Adipocyte (in vitro differentiated cells): ENCODE measurements around the gene GLIS1.
A peak's percentile ranks its signal among the peaks of the same experiment; 100 is the strongest.

Source experiments
- DNase-seq: peaks from one replicate; pipeline ENCODE4 v3.0.0-alpha.2; 2015; ENCODE audit warnings: low read depth
- H3K27me3 ChIP-seq: replicated peaks from 2 replicates; pipeline ENCODE4 v1.7.0; 2013; ENCODE audit warnings: mild to moderate bottlenecking, low read length, moderate library complexity; ENCODE audit not compliant: control insufficient read depth, insufficient read depth
- H3K36me3 ChIP-seq: 2 replicates; pipeline ENCODE4 v1.7.0; 2013; ENCODE audit warnings: low read length, mild to moderate bottlenecking, moderate library complexity; ENCODE audit not compliant: control insufficient read depth, insufficient read depth, severe bottlenecking
- H3K4me1 ChIP-seq: 2 replicates; pipeline ENCODE4 v1.7.0; 2013; ENCODE audit warnings: mild to moderate bottlenecking, low read length, moderate library complexity; ENCODE audit not compliant: control insufficient read depth, insufficient read depth
- H3K4me3 ChIP-seq: 2 replicates; pipeline ENCODE4 v1.7.0; 2013; ENCODE audit warnings: mild to moderate bottlenecking, low read length, moderate library complexity
- H3K9ac ChIP-seq: 2 replicates; pipeline ENCODE4 v1.7.0; 2013; ENCODE audit warnings: mild to moderate bottlenecking, low read length, moderate library complexity
- H3K9me3 ChIP-seq: 2 replicates; pipeline ENCODE4 v1.7.0; 2013; ENCODE audit warnings: mild to moderate bottlenecking, low read length, moderate library complexity; ENCODE audit not compliant: control insufficient read depth

The GLIS1 gene

GRCh38 chr1:53739109-53739681 is at the start of gene GLIS1:
Gene GLIS1 (minus strand): TSS chr1:53739164. CDS start chr1:53738064, 1,100 bp downstream.
- peak; percentile 97 for DNase-seq
- peaks cover 9% of the 10 kb centered on the region for H3K9me3 ChIP-seq
- H3K27me3 ChIP-seq = no peaks in the 10 kb centered on the region
- H3K9ac ChIP-seq = peak within 1 kb of the TSS; percentile 79
- H3K36me3 ChIP-seq = no peaks in the 10 kb centered on the region
- H3K4me1 ChIP-seq = peaks cover 24% of the 10 kb centered on the region
- peak within 1 kb of the TSS; percentile 85 for H3K4me3 ChIP-seq

DNA sequence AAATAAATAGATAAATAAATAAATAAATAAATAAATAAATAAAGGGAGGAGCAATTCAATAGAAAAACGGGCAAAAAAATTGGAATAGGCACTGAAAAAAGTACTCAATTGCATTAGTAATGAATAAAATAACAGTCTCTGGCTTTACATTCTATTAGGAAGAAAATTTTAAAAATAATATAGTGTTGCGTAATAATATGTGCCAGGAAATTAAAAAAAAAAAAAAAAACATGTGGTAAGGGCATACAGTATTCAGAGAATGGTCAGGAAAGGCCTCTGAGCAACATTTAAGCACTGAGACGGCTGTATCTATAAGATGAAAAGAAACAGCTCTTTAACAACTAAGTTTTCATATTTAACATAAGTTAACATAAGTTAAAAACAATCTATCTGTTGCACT is 48.7 kb upstream of the GLIS1 start:
- H3K27me3 ChIP-seq = no peaks in the 10 kb centered on the region
- no peak overlapping the region for H3K9ac ChIP-seq
- no peaks in the 10 kb centered on the region for H3K9me3 ChIP-seq
- DNase-seq = peak; percentile 11
- no peaks in the 10 kb centered on the region for H3K4me1 ChIP-seq
- H3K4me3 ChIP-seq = no peak overlapping the region
- peaks cover 28% of the 10 kb centered on the region for H3K36me3 ChIP-seq

- Histone ChIP-seq H3K36me3 (peaks cover 22% of the 10 kb centered on the region), H3K4me1 (peaks cover 13% of the 10 kb centered on the region), H3K9me3 (no peaks in the 10 kb centered on the region), H3K9ac (no peak overlapping the region), H3K4me3 (no peak overlapping the region), H3K27me3 (no peaks in the 10 kb centered on the region)
- no peak for DNase-seq
These were observed 44.1 kb upstream of the GLIS1 start for GRCh38 chr1:53783056-53783455.

DNA sequence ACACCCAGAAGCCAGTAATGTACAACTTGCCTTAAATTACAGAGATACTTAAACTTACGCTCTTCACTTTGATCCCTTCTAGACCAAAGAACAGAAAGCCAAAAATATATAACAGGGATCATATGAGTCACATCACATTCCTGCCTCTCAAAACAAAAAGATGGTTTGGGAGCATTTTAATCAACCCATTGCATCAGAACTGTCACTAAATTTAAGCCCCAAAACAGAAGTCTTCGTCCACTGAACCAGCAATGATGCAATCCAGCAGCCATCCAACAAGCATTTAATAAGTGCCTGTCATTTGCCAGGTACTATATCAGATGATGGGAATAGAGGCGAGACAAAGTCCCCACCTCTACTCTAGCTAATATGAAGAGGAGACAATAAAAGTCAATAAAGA is 42.7 kb upstream of the GLIS1 start:
- peak; percentile 82 for DNase-seq
- Histone ChIP-seq H3K4me1 (peaks cover 13% of the 10 kb centered on the region), H3K9me3 (no peaks in the 10 kb centered on the region), H3K9ac (no peak overlapping the region), H3K27me3 (no peaks in the 10 kb centered on the region), H3K4me3 (peak overlapping the region; percentile 14), H3K36me3 (peaks cover 24% of the 10 kb centered on the region)

DNA sequence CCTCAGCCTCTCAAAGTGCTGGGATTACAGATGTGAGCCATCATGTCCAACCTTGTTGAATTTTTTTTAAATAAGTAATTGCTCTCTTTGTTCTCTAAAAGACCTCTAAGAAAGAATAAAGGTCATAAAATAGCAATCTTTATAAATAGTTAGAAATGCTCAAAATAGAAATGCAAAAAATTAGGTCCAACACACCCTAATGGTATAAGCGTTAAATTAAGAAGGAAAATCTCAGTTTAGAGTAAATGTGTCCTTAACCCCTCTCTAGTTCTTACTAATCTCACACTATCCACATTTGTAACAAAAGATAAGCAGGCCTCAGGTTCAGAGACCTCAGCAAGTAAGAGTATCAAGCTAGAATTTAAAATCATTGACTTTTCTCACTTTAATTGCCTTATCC is 38.3 kb upstream of the GLIS1 start:
- peaks cover 12% of the 10 kb centered on the region for H3K4me1 ChIP-seq
- H3K36me3 ChIP-seq = peaks cover 8% of the 10 kb centered on the region
- no peak for DNase-seq
- H3K9me3 ChIP-seq = no peaks in the 10 kb centered on the region
- no peak overlapping the region for H3K9ac ChIP-seq
- no peaks in the 10 kb centered on the region for H3K27me3 ChIP-seq
- H3K4me3 ChIP-seq = no peak overlapping the region

GRCh38 chr1:53771648-53772047 is 32.7 kb upstream of the GLIS1 start:
- no peaks in the 10 kb centered on the region for H3K27me3 ChIP-seq
- H3K36me3 ChIP-seq = no peaks in the 10 kb centered on the region
- H3K9ac ChIP-seq = no peak overlapping the region
- H3K4me1 ChIP-seq = peaks cover 22% of the 10 kb centered on the region
- peak; percentile 80 for DNase-seq
- H3K9me3 ChIP-seq = no peaks in the 10 kb centered on the region
- H3K4me3 ChIP-seq = no peak overlapping the region

DNA sequence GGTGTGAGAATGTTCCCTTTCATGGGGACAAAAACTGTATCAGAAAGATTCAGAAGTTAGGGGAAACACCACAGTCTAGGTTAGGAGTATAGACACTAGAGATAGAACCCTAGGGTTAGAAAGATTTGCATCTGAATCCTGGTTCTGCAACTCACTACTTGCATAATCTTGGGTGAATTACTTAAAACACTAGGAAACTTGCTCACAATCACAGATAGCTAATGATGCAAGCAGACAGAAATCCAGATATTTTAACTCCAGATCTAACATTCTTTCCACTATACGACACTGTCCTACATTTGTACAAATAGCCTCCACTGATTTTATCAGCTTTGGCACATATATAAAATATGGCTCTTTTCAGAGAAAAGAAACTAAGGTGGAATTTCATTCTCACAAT is 30.8 kb upstream of the GLIS1 start:
- peaks cover 36% of the 10 kb centered on the region for H3K4me1 ChIP-seq
- no peaks in the 10 kb centered on the region for H3K9me3 ChIP-seq
- no peak overlapping the region for H3K9ac ChIP-seq
- H3K4me3 ChIP-seq = no peak overlapping the region
- DNase-seq = peak; percentile 84
- no peaks in the 10 kb centered on the region for H3K36me3 ChIP-seq
- H3K27me3 ChIP-seq = no peaks in the 10 kb centered on the region

- no peaks in the 10 kb centered on the region for H3K36me3 ChIP-seq
These were observed 30.2 kb upstream of the GLIS1 start for GRCh38 chr1:53769184-53769583.

GRCh38 chr1:53766831-53767405 is 28.0 kb upstream of the GLIS1 start:
- Histone ChIP-seq H3K9me3 (no peaks in the 10 kb centered on the region), H3K9ac (peak overlapping the region; percentile 53), H3K27me3 (no peaks in the 10 kb centered on the region), H3K4me1 (peaks cover 36% of the 10 kb centered on the region), H3K36me3 (no peaks in the 10 kb centered on the region), H3K4me3 (peak overlapping the region; percentile 67)
- DNase-seq = peak; percentile 82

More at GRCh38 chr1:53769184-53769583, 30.2 kb upstream of the GLIS1 start:
- no peak overlapping the region for H3K9ac ChIP-seq
- no peaks in the 10 kb centered on the region for H3K27me3 ChIP-seq
- DNase-seq = no peak
- no peaks in the 10 kb centered on the region for H3K9me3 ChIP-seq
- H3K4me1 ChIP-seq = peaks cover 36% of the 10 kb centered on the region
- no peak overlapping the region for H3K4me3 ChIP-seq

GRCh38 chr1:53766194-53766742 is 27.3 kb upstream of the GLIS1 start:
- H3K4me1 ChIP-seq = peaks cover 36% of the 10 kb centered on the region
- H3K27me3 ChIP-seq = no peaks in the 10 kb centered on the region
- H3K4me3 ChIP-seq = peak overlapping the region; percentile 67
- peak; percentile 19 for DNase-seq
- H3K9me3 ChIP-seq = no peaks in the 10 kb centered on the region
- H3K9ac ChIP-seq = peak overlapping the region; percentile 53
- H3K36me3 ChIP-seq = no peaks in the 10 kb centered on the region

DNA sequence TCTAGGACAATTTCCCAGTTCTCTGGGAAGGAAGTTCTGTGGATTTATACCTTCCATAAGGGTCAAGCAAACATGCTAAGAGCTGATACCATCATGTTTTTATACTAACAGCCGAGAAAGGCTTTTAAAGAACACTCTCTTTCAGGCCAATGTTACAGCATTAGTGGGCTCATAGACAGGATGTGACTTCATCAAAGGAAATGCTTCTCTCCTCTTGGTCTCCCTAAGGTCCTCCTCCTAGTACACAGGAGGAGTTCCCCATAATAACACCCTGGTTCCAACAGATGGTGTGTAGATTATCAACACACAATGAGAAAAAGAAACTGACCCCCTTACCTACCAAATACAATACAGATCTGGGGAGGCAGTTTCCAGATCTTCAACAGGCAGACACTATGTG is 26.7 kb upstream of the GLIS1 start:
- no peaks in the 10 kb centered on the region for H3K9me3 ChIP-seq
- no peak overlapping the region for H3K9ac ChIP-seq
- no peaks in the 10 kb centered on the region for H3K36me3 ChIP-seq
- H3K4me1 ChIP-seq = peaks cover 32% of the 10 kb centered on the region
- H3K27me3 ChIP-seq = no peaks in the 10 kb centered on the region
- H3K4me3 ChIP-seq = no peak overlapping the region
- DNase-seq = peak; percentile 45
